ENCODE results near the gene RGS17.

RGS17 gene

DNA sequence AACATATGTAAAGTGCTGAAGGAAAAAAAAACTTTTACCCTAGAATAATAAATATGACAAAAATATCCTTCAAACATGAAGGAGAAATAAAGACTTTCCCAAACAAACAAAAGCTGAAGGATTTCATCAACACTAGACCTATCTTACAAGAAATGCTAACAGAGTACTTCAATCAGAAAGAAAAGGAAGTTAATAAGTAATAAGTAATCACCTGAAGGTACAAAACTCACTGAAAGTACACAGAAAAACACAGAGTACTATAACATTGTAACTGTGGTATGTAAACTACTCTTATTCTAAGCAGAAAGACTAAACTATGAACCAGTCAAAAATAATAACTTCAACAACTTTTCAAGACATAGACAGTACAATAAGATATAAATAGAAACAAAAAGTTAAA, 67.1 kb downstream of the RGS17 start (continued):
- TF ChIP-seq, protein P1, sequence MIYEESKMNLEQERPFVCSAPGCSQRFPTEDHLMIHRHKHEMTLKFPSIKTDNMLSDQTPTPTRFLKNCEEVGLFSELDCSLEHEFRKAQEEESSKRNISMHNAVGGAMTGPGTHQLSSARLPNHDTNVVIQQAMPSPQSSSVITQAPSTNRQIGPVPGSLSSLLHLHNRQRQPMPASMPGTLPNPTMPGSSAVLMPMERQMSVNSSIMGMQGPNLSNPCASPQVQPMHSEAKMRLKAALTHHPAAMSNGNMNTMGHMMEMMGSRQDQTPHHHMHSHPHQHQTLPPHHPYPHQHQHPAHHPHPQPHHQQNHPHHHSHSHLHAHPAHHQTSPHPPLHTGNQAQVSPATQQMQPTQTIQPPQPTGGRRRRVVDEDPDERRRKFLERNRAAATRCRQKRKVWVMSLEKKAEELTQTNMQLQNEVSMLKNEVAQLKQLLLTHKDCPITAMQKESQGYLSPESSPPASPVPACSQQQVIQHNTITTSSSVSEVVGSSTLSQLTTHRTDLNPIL (CRISPR knock-in tag; IDR thresholded peaks at IDR 0.05; ENCODE audit: low read depth): no peak
- no peak for TF ChIP-seq GLIS3 (CRISPR knock-in tag; IDR thresholded peaks at IDR 0.05)
- no peak for TF ChIP-seq ZFP30 (CRISPR knock-in tag; IDR thresholded peaks at IDR 0.05)

DNA sequence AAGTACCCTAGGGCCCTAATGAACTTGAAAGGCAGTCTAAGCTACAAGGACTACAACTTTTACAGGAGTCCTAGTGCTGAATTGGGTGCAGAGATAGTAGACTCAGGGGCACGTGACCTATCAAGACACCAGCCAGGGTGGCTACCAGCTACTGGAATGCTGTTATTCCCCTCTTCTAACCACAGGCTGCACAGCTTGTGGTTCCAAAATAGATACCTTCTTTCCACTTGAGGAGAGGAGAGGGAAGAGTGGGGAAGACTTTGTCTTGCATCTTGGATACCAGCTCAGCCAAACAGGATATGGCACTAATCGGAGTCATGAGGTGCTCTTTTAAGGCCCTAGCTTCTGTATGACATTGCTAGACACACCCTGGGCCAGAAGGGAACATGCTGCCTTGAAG, 68.6 kb downstream of the RGS17 start:
- ATAC-seq: no peak
- TF ChIP-seq ZNF565 (CRISPR knock-in tag; conservative IDR thresholded peaks at IDR 0.05; ENCODE audit: low read depth) (no peak), PPARA (CRISPR knock-in tag; IDR thresholded peaks at IDR 0.05; ENCODE audit: borderline replicate concordance) (no peak), ISL1 (CRISPR knock-in tag; IDR thresholded peaks at IDR 0.05) (no peak), ZC3H10 (CRISPR knock-in tag; IDR thresholded peaks at IDR 0.05) (no peak), CSDC2 (CRISPR knock-in tag; IDR thresholded peaks at IDR 0.05) (no peak), SNAI2 (CRISPR knock-in tag; IDR thresholded peaks at IDR 0.05) (no peak), GLIS3 (CRISPR knock-in tag; IDR thresholded peaks at IDR 0.05) (no peak), ZFP30 (CRISPR knock-in tag; IDR thresholded peaks at IDR 0.05) (no peak), ZNF70 (CRISPR knock-in tag; IDR thresholded peaks at IDR 0.05) (no peak), ZFP3 (CRISPR knock-in tag; IDR thresholded peaks at IDR 0.05) (no peak), ESRRG (CRISPR knock-in tag; IDR thresholded peaks at IDR 0.05) (no peak), TCF4 (CRISPR knock-in tag; IDR thresholded peaks at IDR 0.05; ENCODE audit: borderline replicate concordance) (no peak), ZNF8 (CRISPR knock-in tag; IDR thresholded peaks at IDR 0.05) (no peak)
- TF ChIP-seq, protein P2, sequence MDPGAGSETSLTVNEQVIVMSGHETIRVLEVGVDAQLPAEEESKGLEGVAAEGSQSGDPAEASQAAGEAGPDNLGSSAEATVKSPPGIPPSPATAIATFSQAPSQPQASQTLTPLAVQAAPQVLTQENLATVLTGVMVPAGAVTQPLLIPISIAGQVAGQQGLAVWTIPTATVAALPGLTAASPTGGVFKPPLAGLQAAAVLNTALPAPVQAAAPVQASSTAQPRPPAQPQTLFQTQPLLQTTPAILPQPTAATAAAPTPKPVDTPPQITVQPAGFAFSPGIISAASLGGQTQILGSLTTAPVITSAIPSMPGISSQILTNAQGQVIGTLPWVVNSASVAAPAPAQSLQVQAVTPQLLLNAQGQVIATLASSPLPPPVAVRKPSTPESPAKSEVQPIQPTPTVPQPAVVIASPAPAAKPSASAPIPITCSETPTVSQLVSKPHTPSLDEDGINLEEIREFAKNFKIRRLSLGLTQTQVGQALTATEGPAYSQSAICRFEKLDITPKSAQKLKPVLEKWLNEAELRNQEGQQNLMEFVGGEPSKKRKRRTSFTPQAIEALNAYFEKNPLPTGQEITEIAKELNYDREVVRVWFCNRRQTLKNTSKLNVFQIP (CRISPR knock-in tag; IDR thresholded peaks at IDR 0.05; ENCODE audit: borderline replicate concordance, low read depth): no peak
- TF ChIP-seq, protein P1 (CRISPR knock-in tag; IDR thresholded peaks at IDR 0.05; ENCODE audit: low read depth): no peak

DNA sequence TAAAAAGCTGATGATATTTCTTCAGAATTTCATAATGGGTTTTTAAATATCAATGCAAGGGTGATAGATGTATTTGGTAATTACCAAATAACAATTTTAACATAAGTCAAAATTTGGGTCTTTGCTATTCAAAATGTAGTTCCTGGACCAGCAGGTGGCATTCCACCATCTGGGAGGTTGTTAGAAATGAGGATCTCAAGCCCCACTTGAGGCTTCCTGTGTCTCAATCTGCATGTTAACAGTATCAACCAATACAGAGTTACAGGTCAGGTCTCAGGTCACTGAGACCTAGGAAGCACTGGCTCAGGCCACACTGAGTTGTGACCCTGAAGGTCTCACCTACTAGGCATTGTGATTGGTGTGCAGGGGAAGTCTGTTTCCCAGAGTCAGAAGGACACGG, 71.3 kb downstream of the RGS17 start:
- ATAC-seq: no peak
- no peak for TF ChIP-seq TOX (CRISPR knock-in tag; IDR thresholded peaks at IDR 0.05; ENCODE audit: borderline replicate concordance)
- no peak for TF ChIP-seq ZNF70 (CRISPR knock-in tag; IDR thresholded peaks at IDR 0.05)
- TF ChIP-seq, protein P1 (CRISPR knock-in tag; IDR thresholded peaks at IDR 0.05; ENCODE audit: low read depth): no peak
- no peak for TF ChIP-seq TCF4 (CRISPR knock-in tag; IDR thresholded peaks at IDR 0.05; ENCODE audit: borderline replicate concordance)
- no peak for TF ChIP-seq OSR1 (CRISPR knock-in tag; IDR thresholded peaks at IDR 0.05)
- TF ChIP-seq BACH2 (CRISPR knock-in tag; IDR thresholded peaks at IDR 0.05; ENCODE audit: borderline replicate concordance): no peak
- TF ChIP-seq ESRRG (CRISPR knock-in tag; IDR thresholded peaks at IDR 0.05): no peak
- TF ChIP-seq PPARA (CRISPR knock-in tag; IDR thresholded peaks at IDR 0.05; ENCODE audit: borderline replicate concordance): no peak
- no peak for TF ChIP-seq RARB (CRISPR knock-in tag; IDR thresholded peaks at IDR 0.05)
- no peak for TF ChIP-seq ZNF565 (CRISPR knock-in tag; conservative IDR thresholded peaks at IDR 0.05; ENCODE audit: low read depth)
- TF ChIP-seq GLIS3 (CRISPR knock-in tag; IDR thresholded peaks at IDR 0.05): no peak
- no peak for TF ChIP-seq ZC3H10 (CRISPR knock-in tag; IDR thresholded peaks at IDR 0.05)
- TF ChIP-seq, protein P3, sequence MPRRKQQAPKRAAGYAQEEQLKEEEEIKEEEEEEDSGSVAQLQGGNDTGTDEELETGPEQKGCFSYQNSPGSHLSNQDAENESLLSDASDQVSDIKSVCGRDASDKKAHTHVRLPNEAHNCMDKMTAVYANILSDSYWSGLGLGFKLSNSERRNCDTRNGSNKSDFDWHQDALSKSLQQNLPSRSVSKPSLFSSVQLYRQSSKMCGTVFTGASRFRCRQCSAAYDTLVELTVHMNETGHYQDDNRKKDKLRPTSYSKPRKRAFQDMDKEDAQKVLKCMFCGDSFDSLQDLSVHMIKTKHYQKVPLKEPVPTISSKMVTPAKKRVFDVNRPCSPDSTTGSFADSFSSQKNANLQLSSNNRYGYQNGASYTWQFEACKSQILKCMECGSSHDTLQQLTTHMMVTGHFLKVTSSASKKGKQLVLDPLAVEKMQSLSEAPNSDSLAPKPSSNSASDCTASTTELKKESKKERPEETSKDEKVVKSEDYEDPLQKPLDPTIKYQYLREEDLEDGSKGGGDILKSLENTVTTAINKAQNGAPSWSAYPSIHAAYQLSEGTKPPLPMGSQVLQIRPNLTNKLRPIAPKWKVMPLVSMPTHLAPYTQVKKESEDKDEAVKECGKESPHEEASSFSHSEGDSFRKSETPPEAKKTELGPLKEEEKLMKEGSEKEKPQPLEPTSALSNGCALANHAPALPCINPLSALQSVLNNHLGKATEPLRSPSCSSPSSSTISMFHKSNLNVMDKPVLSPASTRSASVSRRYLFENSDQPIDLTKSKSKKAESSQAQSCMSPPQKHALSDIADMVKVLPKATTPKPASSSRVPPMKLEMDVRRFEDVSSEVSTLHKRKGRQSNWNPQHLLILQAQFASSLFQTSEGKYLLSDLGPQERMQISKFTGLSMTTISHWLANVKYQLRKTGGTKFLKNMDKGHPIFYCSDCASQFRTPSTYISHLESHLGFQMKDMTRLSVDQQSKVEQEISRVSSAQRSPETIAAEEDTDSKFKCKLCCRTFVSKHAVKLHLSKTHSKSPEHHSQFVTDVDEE (CRISPR knock-in tag; IDR thresholded peaks at IDR 0.05): no peak
- TF ChIP-seq, protein P2 (CRISPR knock-in tag; IDR thresholded peaks at IDR 0.05; ENCODE audit: borderline replicate concordance, low read depth): no peak
- TF ChIP-seq, protein P4, sequence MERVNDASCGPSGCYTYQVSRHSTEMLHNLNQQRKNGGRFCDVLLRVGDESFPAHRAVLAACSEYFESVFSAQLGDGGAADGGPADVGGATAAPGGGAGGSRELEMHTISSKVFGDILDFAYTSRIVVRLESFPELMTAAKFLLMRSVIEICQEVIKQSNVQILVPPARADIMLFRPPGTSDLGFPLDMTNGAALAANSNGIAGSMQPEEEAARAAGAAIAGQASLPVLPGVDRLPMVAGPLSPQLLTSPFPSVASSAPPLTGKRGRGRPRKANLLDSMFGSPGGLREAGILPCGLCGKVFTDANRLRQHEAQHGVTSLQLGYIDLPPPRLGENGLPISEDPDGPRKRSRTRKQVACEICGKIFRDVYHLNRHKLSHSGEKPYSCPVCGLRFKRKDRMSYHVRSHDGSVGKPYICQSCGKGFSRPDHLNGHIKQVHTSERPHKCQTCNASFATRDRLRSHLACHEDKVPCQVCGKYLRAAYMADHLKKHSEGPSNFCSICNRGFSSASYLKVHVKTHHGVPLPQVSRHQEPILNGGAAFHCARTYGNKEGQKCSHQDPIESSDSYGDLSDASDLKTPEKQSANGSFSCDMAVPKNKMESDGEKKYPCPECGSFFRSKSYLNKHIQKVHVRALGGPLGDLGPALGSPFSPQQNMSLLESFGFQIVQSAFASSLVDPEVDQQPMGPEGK (CRISPR knock-in tag; IDR thresholded peaks at IDR 0.05; ENCODE audit: borderline replicate concordance): no peak
- TF ChIP-seq ISL1 (CRISPR knock-in tag; IDR thresholded peaks at IDR 0.05): no peak
- TF ChIP-seq ZNF8 (CRISPR knock-in tag; IDR thresholded peaks at IDR 0.05): no peak
- no peak for TF ChIP-seq ARNTL (CRISPR knock-in tag; IDR thresholded peaks at IDR 0.05; ENCODE audit: borderline replicate concordance, low read depth)
- TF ChIP-seq ZFP30 (CRISPR knock-in tag; IDR thresholded peaks at IDR 0.05): no peak
- no peak for TF ChIP-seq SNAI2 (CRISPR knock-in tag; IDR thresholded peaks at IDR 0.05)

All from SK-N-SH treated with all-trans-retinoic acid at 6 μM for 48 hours (cell line).